A204.1 (cell line): ENCODE data around the gene HES6.
A peak's percentile ranks its signal among the peaks of the same experiment; 100 is the strongest.

Experiments
- FAIRE-seq: peaks from 2 replicates; lab custom pipeline; 2012; peaks lifted over from hg19 to GRCh38; lab: Jason Lieb, UNC

Gene HES6

GRCh38 chr2:238233625-238234024 is 6.2 kb downstream of the HES6 start:
- no peak for FAIRE-seq

GRCh38 chr2:238231809-238232208 is 8.0 kb downstream of the HES6 start:
- FAIRE-seq: no peak

GRCh38 chr2:238231251-238231793 is 8.5 kb downstream of the HES6 start:
- no peak for FAIRE-seq

GRCh38 chr2:238230699-238231098 is 9.1 kb downstream of the HES6 start:
- no peak for FAIRE-seq

GRCh38 chr2:238228700-238229099 is 11.1 kb downstream of the HES6 start:
- FAIRE-seq: no peak

- no peak for FAIRE-seq
Observed at GRCh38 chr2:238227587-238228032, 12.2 kb downstream of the HES6 start.

- FAIRE-seq: no peak
Observed at GRCh38 chr2:238226698-238227586, 12.9 kb downstream of the HES6 start.

- FAIRE-seq: no peak
Observed at GRCh38 chr2:238225911-238226697, 13.7 kb downstream of the HES6 start.

GRCh38 chr2:238225121-238225520 is 14.7 kb downstream of the HES6 start:
- no peak for FAIRE-seq

GRCh38 chr2:238224356-238225035 is 15.3 kb downstream of the HES6 start:
- no peak for FAIRE-seq

GRCh38 chr2:238220892-238221521 is 18.8 kb downstream of the HES6 start:
- peak; percentile 23 for FAIRE-seq

- no peak for FAIRE-seq
Observed at GRCh38 chr2:238220274-238220891, 19.5 kb downstream of the HES6 start.

GRCh38 chr2:238216651-238217184 is 23.1 kb downstream of the HES6 start:
- no peak for FAIRE-seq

GRCh38 chr2:238207006-238207405 is 32.8 kb downstream of the HES6 start:
- no peak for FAIRE-seq

GRCh38 chr2:238203973-238204683 is 35.7 kb downstream of the HES6 start:
- no peak for FAIRE-seq

GRCh38 chr2:238203094-238203972 is 36.5 kb downstream of the HES6 start, which contains the start of gene ILKAP:
Gene ILKAP, minus strand, starts transcription at chr2:238203695. Its CDS starts 142 bp downstream, at chr2:238203553.
- FAIRE-seq: no peak

GRCh38 chr2:238202326-238203093 is 37.3 kb downstream of the HES6 start:
- FAIRE-seq: no peak

GRCh38 chr2:238190445-238190844 is 49.4 kb downstream of the HES6 start:
- no peak for FAIRE-seq
